Endothelial cell of umbilical vein (primary cell): Measurements from ENCODE around the gene AJAP1. TPM values are rescaled to one million over a fixed set of nuclear protein-coding genes. Genes with fewer than 3 reads are reported as not detected.

Experiments used
- BruUV-seq: library from RNA; stranded (reverse); fragments of 400-500 nt; replicated peaks from 2 replicates; lab custom pipeline; 2021; lab: Mats Ljungman, UMichigan
- CTCF ChIA-PET: fragments of 300-600, 350-600 bp; sonication (Branson Sonifier 250); formaldehyde crosslinking; loops from one replicate; lab custom pipeline; 2021; ENCODE audit warnings: antibody characterized with exemption, inconsistent platforms; lab: Charles Lee
- POLR2A ChIA-PET: fragments of 300-600, 350-600 bp; sonication (Branson Sonifier 250); formaldehyde crosslinking; loops from one replicate; lab custom pipeline; 2021; ENCODE audit warnings: antibody characterized with exemption, inconsistent platforms; lab: Charles Lee
- DNase-seq: peaks from one replicate; pipeline ENCODE4 v3.0.0-alpha.2; 2011; ENCODE audit warnings: low read depth, low spot score
- FAIRE-seq: peaks from 2 replicates; lab custom pipeline; 2011; peaks lifted over from hg19 to GRCh38; lab: Jason Lieb, UNC
- H2AFZ ChIP-seq: 2 replicates; pipeline ENCODE4 v1.6.0; 2012; ENCODE audit warnings: low read depth, low read length, control low read depth, inconsistent platforms
- H3K27ac ChIP-seq: 2 replicates; pipeline ENCODE4 v1.5.1; 2011; ENCODE audit warnings: low read depth, mild to moderate bottlenecking, control low read depth, low read length, moderate library complexity; ENCODE audit not compliant: insufficient read depth
- H3K27me3 ChIP-seq, 2 experiments: 2 replicates each; pipeline versions ENCODE4 v1.6.0 to v1.6.1; 2011; ENCODE audit warnings: low read length in 2 of 2, mixed read lengths in 1 of 2; ENCODE audit not compliant: control insufficient read depth in 2 of 2, insufficient read depth in 2 of 2
- H3K36me3 ChIP-seq, 2 experiments: 2 replicates in 1 of 2; 3 replicates in 1 of 2; pipeline ENCODE4 v1.5.1; 2011; ENCODE audit warnings: low read length in 2 of 2, mild to moderate bottlenecking in 1 of 2, moderate library complexity in 1 of 2; ENCODE audit not compliant: control insufficient read depth in 2 of 2, insufficient read depth in 2 of 2; ENCODE audit errors: extremely low read depth in 1 of 2
- H3K4me1 ChIP-seq: 3 replicates; pipeline ENCODE4 v1.5.1; 2011; ENCODE audit warnings: mild to moderate bottlenecking, low read length; ENCODE audit not compliant: control insufficient read depth, insufficient read depth; ENCODE audit errors: extremely low read depth
- H3K4me2 ChIP-seq: 2 replicates; pipeline ENCODE4 v1.6.1; 2011; ENCODE audit warnings: low read length, control low read depth, mixed read lengths; ENCODE audit not compliant: insufficient read depth
- H3K4me3 ChIP-seq, 3 experiments: fragments of 200-600 bp in 1 of 3; sonication (generic), shearing (Covaris generic) in 1 of 3; replicated peaks in 1 of 3; 2 replicates each; pipeline ENCODE4 v1.5.1; 2011 to 2016; ENCODE audit warnings: control low read depth in 3 of 3, low read length in 3 of 3, mild to moderate bottlenecking in 2 of 3, inconsistent platforms in 1 of 3, low read depth in 1 of 3, moderate library complexity in 1 of 3; ENCODE audit not compliant: insufficient read depth in 1 of 3
- H3K79me2 ChIP-seq: 2 replicates; pipeline ENCODE4 v1.6.0; 2012; ENCODE audit warnings: low read length, inconsistent platforms; ENCODE audit not compliant: control insufficient read depth, insufficient read depth
- H3K9ac ChIP-seq: replicated peaks from 2 replicates; pipeline ENCODE3; 2011; ENCODE audit warnings: low read length, control low read depth; ENCODE audit not compliant: insufficient read depth; ENCODE audit errors: extremely low read depth
- H3K9me1 ChIP-seq: replicated peaks from 3 replicates; pipeline ENCODE4 v1.6.0; 2011; ENCODE audit warnings: mild to moderate bottlenecking, low read length; ENCODE audit not compliant: control insufficient read depth, insufficient read depth; ENCODE audit errors: extremely low read depth
- H3K9me3 ChIP-seq: replicated peaks from 2 replicates; pipeline ENCODE4 v1.5.1; 2012; ENCODE audit warnings: low read length, inconsistent platforms; ENCODE audit not compliant: control insufficient read depth, insufficient read depth
- H4K20me1 ChIP-seq: replicated peaks from 2 replicates; pipeline ENCODE3; 2011; ENCODE audit warnings: mild to moderate bottlenecking, low read length; ENCODE audit not compliant: control insufficient read depth, insufficient read depth; ENCODE audit errors: extremely low read depth
- EZH2 ChIP-seq: IDR thresholded peaks from 2 replicates; pipeline ENCODE4 v1.6.1; 2012; ENCODE audit warnings: borderline replicate concordance, low read depth, mild to moderate bottlenecking, moderate library complexity, low read length, inconsistent platforms; ENCODE audit not compliant: severe bottlenecking
- FOS ChIP-seq: IDR thresholded peaks from 2 replicates; pipeline ENCODE4 v1.6.1; 2011; ENCODE audit warnings: mild to moderate bottlenecking, low read length, moderate library complexity, borderline replicate concordance; ENCODE audit not compliant: insufficient read depth
- POLR2AphosphoS5 ChIP-seq: IDR thresholded peaks from 2 replicates; pipeline ENCODE4 v1.6.1; 2012; ENCODE audit warnings: low read depth, mild to moderate bottlenecking, control low read depth, low read length, moderate library complexity; ENCODE audit not compliant: insufficient read depth
- dilution Hi-C: fragments of 300-500 bp; cut with MboI; formaldehyde crosslinking; loops from one replicate; pipeline ENCODE4 v1.15.0; 2019; ENCODE audit warnings: low sequenced_read_pairs; ENCODE audit not compliant: extremely low pct_ligation_motif_present
- intact Hi-C: fragments of 100-400 bp; cut with micrococcal nuclease; formaldehyde crosslinking; loops from one replicate; pipeline ENCODE4 v1.10.0; 2022
- polyA plus RNA-seq, 4 experiments: library from polyadenylated mRNA; depleted of rRNA in 3 of 4; stranded (reverse) in 3 of 4; unstranded in 1 of 4; fragments of >200 nt; gene quantifications; 2 replicates each; pipeline versions ENCODE4 v1.2.1 to v1.2.3, GENCODE V29; 2011 to 2012; ENCODE audit warnings: missing spikeins in 1 of 4
- total RNA-seq: library from RNA; stranded (reverse); gene quantifications from 2 replicates; pipeline ENCODE4 v1.2.3, GENCODE V29; 2021
- TF ChIP-seq, protein P1 (sequence below), 2 donors: IDR thresholded peaks; 1 replicate in 1 of 2; 2 replicates in 1 of 2; pipeline ENCODE4 v1.5.1; 2011; ENCODE audit warnings: low read length in 2 of 2, mild to moderate bottlenecking in 2 of 2, moderate library complexity in 2 of 2, control low read depth in 1 of 2, inconsistent platforms in 1 of 2, low read depth in 1 of 2; ENCODE audit not compliant: insufficient read depth in 1 of 2; ENCODE audit errors: extremely low read depth in 1 of 2

The AJAP1 gene
- total and polyA plus RNA-seq, 2 donors (not counting 3 experiments of a cell fraction or from before 2014, with no cell fraction given), result not detected

DNA sequence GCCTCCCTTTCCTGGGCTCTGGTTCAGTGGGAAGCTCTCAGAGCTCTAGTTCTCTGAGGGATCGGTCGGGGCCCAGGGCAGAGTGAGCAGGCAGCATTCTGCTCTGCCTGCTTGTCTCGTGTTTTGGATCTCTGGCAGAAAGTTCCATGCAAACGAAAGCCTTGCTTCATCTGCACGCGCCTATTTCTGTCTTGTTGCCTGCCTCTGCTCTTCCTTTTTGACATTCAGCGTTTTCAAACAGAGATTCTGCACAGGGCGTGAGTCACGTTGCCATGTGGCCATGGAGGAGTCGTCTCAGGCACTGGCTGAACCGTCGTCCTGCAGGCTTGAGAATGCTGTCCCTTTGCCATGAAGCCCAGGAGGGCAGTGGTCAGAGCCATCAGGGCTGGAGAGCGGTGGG lies 20.3 kb downstream of the AJAP1 start:
- FAIRE-seq (no peak), DNase-seq (no peak)
- no peaks in the 10 kb centered on the region for H3K4me1 ChIP-seq
- H4K20me1 ChIP-seq, result no peaks in the 10 kb centered on the region
- H3K27ac ChIP-seq, result no peak overlapping the region
- no peaks in the 10 kb centered on the region for H3K9me1 ChIP-seq
- TF ChIP-seq, protein P1, sequence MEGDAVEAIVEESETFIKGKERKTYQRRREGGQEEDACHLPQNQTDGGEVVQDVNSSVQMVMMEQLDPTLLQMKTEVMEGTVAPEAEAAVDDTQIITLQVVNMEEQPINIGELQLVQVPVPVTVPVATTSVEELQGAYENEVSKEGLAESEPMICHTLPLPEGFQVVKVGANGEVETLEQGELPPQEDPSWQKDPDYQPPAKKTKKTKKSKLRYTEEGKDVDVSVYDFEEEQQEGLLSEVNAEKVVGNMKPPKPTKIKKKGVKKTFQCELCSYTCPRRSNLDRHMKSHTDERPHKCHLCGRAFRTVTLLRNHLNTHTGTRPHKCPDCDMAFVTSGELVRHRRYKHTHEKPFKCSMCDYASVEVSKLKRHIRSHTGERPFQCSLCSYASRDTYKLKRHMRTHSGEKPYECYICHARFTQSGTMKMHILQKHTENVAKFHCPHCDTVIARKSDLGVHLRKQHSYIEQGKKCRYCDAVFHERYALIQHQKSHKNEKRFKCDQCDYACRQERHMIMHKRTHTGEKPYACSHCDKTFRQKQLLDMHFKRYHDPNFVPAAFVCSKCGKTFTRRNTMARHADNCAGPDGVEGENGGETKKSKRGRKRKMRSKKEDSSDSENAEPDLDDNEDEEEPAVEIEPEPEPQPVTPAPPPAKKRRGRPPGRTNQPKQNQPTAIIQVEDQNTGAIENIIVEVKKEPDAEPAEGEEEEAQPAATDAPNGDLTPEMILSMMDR (IDR thresholded peaks at IDR 0.05; ENCODE audit: extremely low read depth in 1 of 2, insufficient read depth in 1 of 2, low read depth in 1 of 2, low read length in 2 of 2), result no peak
- no peak for TF ChIP-seq EZH2
- BruUV-seq, result no TSS peak
- dilution Hi-C loops (no loop called here), intact Hi-C loops (no loop called here)
- H2AFZ ChIP-seq, result no peak overlapping the region
- H3K9me3 ChIP-seq, result no peaks in the 10 kb centered on the region
- H3K36me3 ChIP-seq, result no peaks in the 10 kb centered on the region
- H3K9ac ChIP-seq, result no peak overlapping the region
- CTCF ChIA-PET, result no interaction called here
- H3K79me2 ChIP-seq, result no peaks in the 10 kb centered on the region
- POLR2A ChIA-PET, result no interaction called here
- H3K27me3 ChIP-seq, result no peaks in the 10 kb centered on the region
- H3K4me2 ChIP-seq, result no peak overlapping the region
- no peak overlapping the region for H3K4me3 ChIP-seq

DNA sequence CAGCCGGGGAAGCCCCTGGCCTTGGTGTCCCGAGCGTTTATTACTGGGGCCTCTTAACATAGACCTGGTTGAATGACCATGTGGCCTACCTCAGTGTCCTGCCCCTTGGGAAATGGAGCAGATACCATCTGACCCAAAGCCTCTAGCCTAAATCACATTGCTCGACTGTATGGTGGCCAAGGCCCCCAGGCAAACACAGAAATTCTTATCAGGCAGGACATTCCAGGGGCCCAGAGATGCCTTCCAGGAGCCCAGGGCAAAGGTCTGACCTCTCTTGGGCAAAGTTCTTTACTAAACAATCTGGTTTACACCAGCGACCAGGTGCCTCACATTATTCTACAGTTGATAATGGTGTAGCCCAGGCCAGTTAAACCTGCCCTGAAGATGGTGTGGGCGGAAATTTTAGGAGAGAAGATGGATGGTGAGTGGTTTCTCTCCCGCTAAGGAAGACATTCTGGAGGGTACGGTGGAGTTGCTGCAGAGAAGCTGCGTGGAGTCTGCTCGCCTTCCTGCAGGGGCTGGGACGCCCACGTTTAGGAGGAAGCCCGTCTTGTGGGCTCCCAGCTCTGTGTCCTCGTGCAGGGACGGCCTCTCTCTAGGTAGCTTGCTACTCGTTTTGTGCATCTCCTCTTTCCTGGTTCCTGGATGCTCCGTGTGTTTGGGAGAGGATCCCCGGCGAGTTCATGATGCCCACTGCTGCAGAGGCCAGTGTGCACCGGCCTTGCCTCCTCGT lies 21.2 kb downstream of the AJAP1 start:
- CTCF ChIA-PET, result no interaction called here
- Histone ChIP-seq H3K4me3 (no peak overlapping the region), H3K9me1 (no peaks in the 10 kb centered on the region), H3K27ac (no peak overlapping the region), H4K20me1 (no peaks in the 10 kb centered on the region), H3K9ac (no peak overlapping the region), H3K9me3 (no peaks in the 10 kb centered on the region), H3K4me1 (no peaks in the 10 kb centered on the region), H3K36me3 (no peaks in the 10 kb centered on the region), H2AFZ (no peak overlapping the region), H3K79me2 (no peaks in the 10 kb centered on the region), H3K27me3 (no peaks in the 10 kb centered on the region), H3K4me2 (no peak overlapping the region)
- FAIRE-seq (no peak), DNase-seq (no peak)
- no peak for TF ChIP-seq FOS
- TF ChIP-seq POLR2AphosphoS5, result no peak
- BruUV-seq, result no TSS peak
- dilution Hi-C loops (no loop called here), intact Hi-C loops (no loop called here)
- POLR2A ChIA-PET, result no interaction called here
